Nephron (organoid): Measurements from ENCODE around the gene ZBTB20.

Experiments
- H3K27ac Mint-ChIP-seq, 3 experiments: 2 replicates each; pipeline ENCODE4 v1.8.0; 2020; ENCODE audit warnings: mixed read lengths in 3 of 3, mild to moderate bottlenecking in 2 of 3, moderate library complexity in 1 of 3
- H3K27me3 Mint-ChIP-seq: 2 replicates; pipeline ENCODE4 v1.8.0; 2021; ENCODE audit warnings: low read depth, mild to moderate bottlenecking, moderate library complexity, mixed read lengths
- H3K36me3 Mint-ChIP-seq: 2 replicates; pipeline ENCODE4 v1.8.0; 2020; ENCODE audit warnings: low read depth, mixed read lengths
- H3K4me1 Mint-ChIP-seq: 2 replicates; pipeline ENCODE4 v1.8.0; 2020; ENCODE audit warnings: mixed read lengths
- H3K4me3 Mint-ChIP-seq, 3 experiments: 2 replicates each; pipeline ENCODE4 v1.8.0; 2020; ENCODE audit warnings: mild to moderate bottlenecking in 3 of 3, mixed read lengths in 3 of 3, moderate library complexity in 2 of 3
- H3K9me3 Mint-ChIP-seq: 2 replicates; pipeline ENCODE4 v1.8.0; 2020; ENCODE audit warnings: mixed read lengths
- TF ChIP-seq, protein P1 (sequence below), 3 experiments: fragments of 200-600 bp; sonication (generic); IDR thresholded peaks; one replicate each; pipeline ENCODE4 v1.5.0; 2021; ENCODE audit warnings: antibody characterized with exemption in 3 of 3; ENCODE audit not compliant: unreplicated experiment in 3 of 3

The ZBTB20 gene

DNA sequence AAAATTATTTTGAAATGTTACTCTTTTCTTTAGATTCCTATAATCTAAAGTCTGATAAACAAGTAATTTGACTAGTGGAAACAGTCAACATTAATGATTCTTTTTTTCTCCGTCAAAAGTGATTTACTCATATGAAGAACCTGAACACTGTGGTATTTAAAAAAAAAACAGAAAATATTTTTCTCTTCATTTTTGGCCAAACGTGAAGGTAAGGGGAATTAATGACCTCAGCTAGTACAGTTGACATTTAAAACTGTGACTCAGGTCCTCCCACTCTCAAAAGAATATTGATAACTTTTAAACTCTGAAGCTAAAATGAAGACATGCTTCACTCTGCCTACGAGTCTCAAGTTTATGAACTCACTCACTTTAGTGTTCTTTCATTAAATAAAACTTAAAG lies 818.7 kb downstream of the ZBTB20 start:
- H3K9me3 Mint-ChIP-seq, result no peaks in the 10 kb centered on the region
- TF ChIP-seq, protein P1, sequence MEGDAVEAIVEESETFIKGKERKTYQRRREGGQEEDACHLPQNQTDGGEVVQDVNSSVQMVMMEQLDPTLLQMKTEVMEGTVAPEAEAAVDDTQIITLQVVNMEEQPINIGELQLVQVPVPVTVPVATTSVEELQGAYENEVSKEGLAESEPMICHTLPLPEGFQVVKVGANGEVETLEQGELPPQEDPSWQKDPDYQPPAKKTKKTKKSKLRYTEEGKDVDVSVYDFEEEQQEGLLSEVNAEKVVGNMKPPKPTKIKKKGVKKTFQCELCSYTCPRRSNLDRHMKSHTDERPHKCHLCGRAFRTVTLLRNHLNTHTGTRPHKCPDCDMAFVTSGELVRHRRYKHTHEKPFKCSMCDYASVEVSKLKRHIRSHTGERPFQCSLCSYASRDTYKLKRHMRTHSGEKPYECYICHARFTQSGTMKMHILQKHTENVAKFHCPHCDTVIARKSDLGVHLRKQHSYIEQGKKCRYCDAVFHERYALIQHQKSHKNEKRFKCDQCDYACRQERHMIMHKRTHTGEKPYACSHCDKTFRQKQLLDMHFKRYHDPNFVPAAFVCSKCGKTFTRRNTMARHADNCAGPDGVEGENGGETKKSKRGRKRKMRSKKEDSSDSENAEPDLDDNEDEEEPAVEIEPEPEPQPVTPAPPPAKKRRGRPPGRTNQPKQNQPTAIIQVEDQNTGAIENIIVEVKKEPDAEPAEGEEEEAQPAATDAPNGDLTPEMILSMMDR (IDR thresholded peaks at IDR 0.05; ENCODE audit: unreplicated experiment in 3 of 3), result no peak
- H3K36me3 Mint-ChIP-seq, result peaks cover 28% of the 10 kb centered on the region
- H3K27me3 Mint-ChIP-seq, result no peaks in the 10 kb centered on the region
- H3K4me1 Mint-ChIP-seq, result peaks cover 4% of the 10 kb centered on the region
- no peak overlapping the region for H3K4me3 Mint-ChIP-seq
- no peak overlapping the region for H3K27ac Mint-ChIP-seq

DNA sequence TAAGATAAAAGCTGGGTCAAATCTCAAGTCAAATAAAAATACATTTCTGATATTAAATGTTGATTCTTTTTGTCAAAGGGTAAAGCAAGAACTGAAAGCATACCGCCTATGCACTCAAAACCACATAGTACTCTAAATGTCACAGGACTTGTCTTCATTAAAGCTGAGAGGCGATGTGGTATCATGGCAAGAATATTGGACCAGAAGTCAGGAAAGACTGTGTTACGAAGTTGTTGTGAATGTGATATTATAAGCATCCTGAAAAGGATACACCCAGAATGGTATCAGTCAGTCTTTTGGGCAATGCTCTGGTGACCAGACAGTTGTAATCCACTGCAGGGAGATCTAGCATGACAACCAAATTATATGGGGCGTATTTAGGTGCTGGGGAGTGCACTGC lies 819.4 kb downstream of the ZBTB20 start:
- no peaks in the 10 kb centered on the region for H3K27me3 Mint-ChIP-seq
- TF ChIP-seq, protein P1 (IDR thresholded peaks at IDR 0.05; ENCODE audit: unreplicated experiment in 3 of 3), result no peak
- H3K4me3 Mint-ChIP-seq, result no peak overlapping the region
- peaks cover 4% of the 10 kb centered on the region for H3K4me1 Mint-ChIP-seq
- no peaks in the 10 kb centered on the region for H3K9me3 Mint-ChIP-seq
- no peak overlapping the region for H3K27ac Mint-ChIP-seq
- H3K36me3 Mint-ChIP-seq, result peaks cover 28% of the 10 kb centered on the region

DNA sequence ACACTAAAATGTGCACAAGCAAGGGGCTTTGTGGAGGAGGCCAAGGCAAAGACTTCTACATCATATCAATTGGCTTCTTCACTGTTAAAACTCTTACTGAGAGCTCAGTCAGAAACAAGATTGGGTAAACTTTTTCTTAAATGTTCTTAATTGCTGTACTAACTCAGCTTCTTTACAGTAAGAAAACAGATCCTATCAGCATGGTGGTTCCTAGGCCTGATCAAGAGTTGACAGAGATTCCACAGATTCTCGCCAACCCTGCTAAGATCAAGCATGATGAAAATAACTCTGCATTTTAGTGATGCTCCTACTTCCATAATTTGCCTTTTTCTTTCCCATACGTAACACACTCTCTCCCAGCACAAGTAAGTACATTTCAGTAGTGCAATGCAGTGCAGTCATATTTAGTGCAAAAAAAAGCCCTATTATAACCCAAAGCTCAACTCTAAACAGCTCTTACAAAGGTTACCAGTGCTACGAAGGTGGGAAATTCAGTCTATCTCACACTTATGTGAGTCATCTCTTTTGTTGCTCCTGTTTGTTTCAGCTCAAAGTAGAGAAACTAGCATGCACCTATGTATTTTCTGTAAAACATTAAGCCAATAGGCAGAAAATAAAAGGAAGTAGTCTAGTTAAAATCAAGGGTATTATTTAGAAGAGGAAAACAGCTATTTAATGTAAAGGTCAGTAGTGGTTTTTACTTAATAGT lies 823.4 kb downstream of the ZBTB20 start:
- Mint-ChIP-seq H3K4me1 (peaks cover 4% of the 10 kb centered on the region), H3K27ac (no peak overlapping the region), H3K27me3 (no peaks in the 10 kb centered on the region), H3K36me3 (peaks cover 3% of the 10 kb centered on the region), H3K4me3 (no peak overlapping the region), H3K9me3 (no peaks in the 10 kb centered on the region)
- TF ChIP-seq, protein P1 (IDR thresholded peaks at IDR 0.05; ENCODE audit: unreplicated experiment in 3 of 3), result no peak

DNA sequence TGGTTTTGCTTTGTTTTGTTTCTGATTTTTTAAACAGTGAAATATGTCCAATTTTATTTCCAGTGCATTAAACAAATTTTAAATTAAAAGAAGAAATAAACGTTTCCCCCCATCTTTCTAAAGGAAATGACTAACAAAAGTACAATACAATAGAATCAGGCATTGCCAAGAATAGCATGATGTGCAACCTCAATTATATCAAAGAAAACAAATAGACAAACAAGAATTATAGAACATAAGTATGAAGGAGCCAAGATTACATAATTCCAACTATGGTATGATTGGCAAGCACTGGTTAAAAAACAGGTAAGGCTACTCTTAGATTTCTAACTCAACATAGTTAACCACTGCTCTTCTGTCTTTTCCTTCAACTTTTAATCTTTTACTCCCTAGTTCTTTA lies 826.8 kb downstream of the ZBTB20 start:
- Mint-ChIP-seq H3K27me3 (no peaks in the 10 kb centered on the region), H3K9me3 (no peaks in the 10 kb centered on the region), H3K4me3 (no peak overlapping the region), H3K27ac (no peak overlapping the region), H3K36me3 (no peaks in the 10 kb centered on the region), H3K4me1 (peaks cover 4% of the 10 kb centered on the region)
- TF ChIP-seq, protein P1 (IDR thresholded peaks at IDR 0.05; ENCODE audit: unreplicated experiment in 3 of 3), result no peak

DNA sequence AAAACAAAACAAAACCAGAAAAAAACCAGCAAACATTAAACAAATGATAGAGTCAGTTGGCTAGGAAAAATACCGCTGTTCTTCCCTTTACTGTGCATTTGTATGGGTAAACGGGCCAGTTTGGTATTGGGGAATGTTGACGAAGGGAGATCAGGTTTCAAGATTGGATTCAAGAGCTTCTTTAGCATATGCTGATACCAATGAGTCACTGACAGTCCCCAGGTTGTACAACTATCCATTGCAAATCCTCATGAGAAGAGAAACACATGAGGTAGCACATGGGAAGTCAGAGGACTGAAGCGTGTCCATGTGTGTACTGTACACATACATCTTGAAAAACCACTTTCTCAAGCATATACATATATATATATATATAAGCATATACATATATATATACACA lies 827.6 kb downstream of the ZBTB20 start:
- H3K9me3 Mint-ChIP-seq, result no peaks in the 10 kb centered on the region
- H3K27me3 Mint-ChIP-seq, result no peaks in the 10 kb centered on the region
- no peak overlapping the region for H3K27ac Mint-ChIP-seq
- peaks cover under 1% of the 10 kb centered on the region for H3K4me1 Mint-ChIP-seq
- TF ChIP-seq, protein P1 (IDR thresholded peaks at IDR 0.05; ENCODE audit: unreplicated experiment in 3 of 3), result no peak
- H3K4me3 Mint-ChIP-seq, result no peak overlapping the region
- H3K36me3 Mint-ChIP-seq, result no peaks in the 10 kb centered on the region

DNA sequence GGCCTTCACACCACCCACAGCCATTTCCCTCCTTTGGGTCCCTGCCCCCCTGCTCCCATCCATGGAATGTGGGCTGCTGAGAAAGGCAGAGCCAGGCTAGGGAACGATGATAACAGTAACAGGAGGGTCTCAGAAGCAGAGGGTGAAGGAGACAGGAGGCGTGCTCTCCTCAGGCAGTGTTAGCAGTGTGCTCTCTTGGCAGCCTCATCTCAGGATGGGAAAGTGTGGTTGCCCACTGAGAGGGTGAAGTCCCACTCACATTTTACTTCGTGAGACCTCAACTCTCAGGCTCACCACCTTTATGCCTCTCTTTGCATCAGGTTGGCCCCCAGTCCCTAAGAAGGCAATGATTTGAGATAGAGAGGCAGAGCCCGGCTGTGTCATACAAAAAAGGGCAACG lies 828.8 kb downstream of the ZBTB20 start:
- no peaks in the 10 kb centered on the region for H3K36me3 Mint-ChIP-seq
- no peaks in the 10 kb centered on the region for H3K9me3 Mint-ChIP-seq
- H3K27me3 Mint-ChIP-seq, result no peaks in the 10 kb centered on the region
- no peak overlapping the region for H3K27ac Mint-ChIP-seq
- TF ChIP-seq, protein P1 (IDR thresholded peaks at IDR 0.05; ENCODE audit: unreplicated experiment in 3 of 3), result no peak
- H3K4me1 Mint-ChIP-seq, result no peaks in the 10 kb centered on the region
- no peak overlapping the region for H3K4me3 Mint-ChIP-seq
